GM12892 (cell line): ENCODE measurements around the gene CRTC1.

Source experiments
- POLR2A ChIP-seq: IDR thresholded peaks from 2 replicates; pipeline ENCODE4 v1.6.1; 2011; ENCODE audit warnings: low read depth, low read length, control low read depth
- POLR2AphosphoS5 ChIP-seq: IDR thresholded peaks from 2 replicates; pipeline ENCODE4 v1.6.1; 2011; ENCODE audit warnings: low read depth, low read length, control low read depth

DNA sequence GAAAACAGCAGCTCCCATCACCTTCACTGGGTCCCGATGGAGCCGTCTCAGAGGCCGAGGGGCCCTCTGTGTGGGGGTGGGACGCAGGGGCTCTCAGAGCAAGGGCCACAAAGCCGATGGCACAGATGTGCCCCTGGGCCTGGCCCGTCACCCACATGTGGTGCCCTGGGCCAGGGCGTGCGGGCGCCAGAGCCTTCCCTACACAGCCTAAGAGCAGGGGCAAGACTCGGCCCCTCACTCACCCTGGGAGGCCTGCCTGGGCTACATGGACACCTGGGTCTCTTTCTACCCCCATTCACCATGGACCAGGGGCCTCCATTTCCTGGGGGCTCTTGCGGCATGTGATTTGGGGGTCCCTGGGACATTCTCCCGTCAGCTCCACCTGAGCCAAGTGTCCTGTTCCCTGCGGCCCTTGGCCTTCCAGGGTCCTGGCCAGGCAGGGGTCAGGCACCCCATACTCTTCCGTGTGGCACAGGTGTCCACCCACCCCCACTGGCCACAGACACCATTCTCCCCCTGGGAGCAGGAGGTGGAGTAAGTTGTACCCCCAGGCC is 97.6 kb downstream of the CRTC1 start:
- TF ChIP-seq POLR2A (no peak), POLR2AphosphoS5 (no peak)
